Measurements from ENCODE around the gene PES1.

- TF ChIP-seq ZBTB7A (IDR thresholded peaks at IDR 0.05; ENCODE audit: low read depth) (no peak), YY1 (IDR thresholded peaks at IDR 0.05; ENCODE audit: low read depth) (no peak), EGR1 (IDR thresholded peaks at IDR 0.05) (no peak), TEAD4 (IDR thresholded peaks at IDR 0.05) (no peak), RAD21 (IDR thresholded peaks at IDR 0.05; ENCODE audit: low read depth) (no peak), TCF12 (IDR thresholded peaks at IDR 0.05; ENCODE audit: low read depth) (no peak), TAF1 (IDR thresholded peaks at IDR 0.05; ENCODE audit: low read depth) (no peak), EP300 (IDR thresholded peaks at IDR 0.05; ENCODE audit: borderline replicate concordance) (no peak), CREB1 (IDR thresholded peaks at IDR 0.05; ENCODE audit: low read depth) (no peak), NFIC (IDR thresholded peaks at IDR 0.05) (no peak), CEBPB (IDR thresholded peaks at IDR 0.05) (no peak)
- TF ChIP-seq, protein P1, sequence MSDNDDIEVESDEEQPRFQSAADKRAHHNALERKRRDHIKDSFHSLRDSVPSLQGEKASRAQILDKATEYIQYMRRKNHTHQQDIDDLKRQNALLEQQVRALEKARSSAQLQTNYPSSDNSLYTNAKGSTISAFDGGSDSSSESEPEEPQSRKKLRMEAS (IDR thresholded peaks at IDR 0.05) = no peak
- TF ChIP-seq, protein P2, sequence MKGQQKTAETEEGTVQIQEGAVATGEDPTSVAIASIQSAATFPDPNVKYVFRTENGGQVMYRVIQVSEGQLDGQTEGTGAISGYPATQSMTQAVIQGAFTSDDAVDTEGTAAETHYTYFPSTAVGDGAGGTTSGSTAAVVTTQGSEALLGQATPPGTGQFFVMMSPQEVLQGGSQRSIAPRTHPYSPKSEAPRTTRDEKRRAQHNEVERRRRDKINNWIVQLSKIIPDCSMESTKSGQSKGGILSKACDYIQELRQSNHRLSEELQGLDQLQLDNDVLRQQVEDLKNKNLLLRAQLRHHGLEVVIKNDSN (IDR thresholded peaks at IDR 0.05) = no peak
Observed at GRCh38 chr22:30612789-30613188, 21.1 kb upstream of the PES1 start.

All from Ishikawa (cell line).